Lower leg skin (tissue), 3 donors: ENCODE measurements around the gene SYDE1.
"Not testable (repeated sequence)": the region's sequence is repeated elsewhere in the genome, so short reads cannot be mapped to it uniquely, and the experiment has no call there.

Source experiments
- POLR2A ChIP-seq, 2 donors: fragments of 450-650 bp; IDR thresholded peaks; one replicate each; pipeline ENCODE4 v1.6.1; 2016 to 2017; ENCODE audit warnings: antibody characterized with exemption in 2 of 2, mild to moderate bottlenecking in 1 of 2, moderate library complexity in 1 of 2
- TF ChIP-seq, protein P1 (sequence below), 3 donors: fragments of 450-650 bp; IDR thresholded peaks; one replicate each; pipeline ENCODE4 v1.5.1; 2016; ENCODE audit warnings: antibody characterized with exemption in 3 of 3, mild to moderate bottlenecking in 3 of 3, moderate library complexity in 2 of 3

- TF ChIP-seq, protein P1, sequence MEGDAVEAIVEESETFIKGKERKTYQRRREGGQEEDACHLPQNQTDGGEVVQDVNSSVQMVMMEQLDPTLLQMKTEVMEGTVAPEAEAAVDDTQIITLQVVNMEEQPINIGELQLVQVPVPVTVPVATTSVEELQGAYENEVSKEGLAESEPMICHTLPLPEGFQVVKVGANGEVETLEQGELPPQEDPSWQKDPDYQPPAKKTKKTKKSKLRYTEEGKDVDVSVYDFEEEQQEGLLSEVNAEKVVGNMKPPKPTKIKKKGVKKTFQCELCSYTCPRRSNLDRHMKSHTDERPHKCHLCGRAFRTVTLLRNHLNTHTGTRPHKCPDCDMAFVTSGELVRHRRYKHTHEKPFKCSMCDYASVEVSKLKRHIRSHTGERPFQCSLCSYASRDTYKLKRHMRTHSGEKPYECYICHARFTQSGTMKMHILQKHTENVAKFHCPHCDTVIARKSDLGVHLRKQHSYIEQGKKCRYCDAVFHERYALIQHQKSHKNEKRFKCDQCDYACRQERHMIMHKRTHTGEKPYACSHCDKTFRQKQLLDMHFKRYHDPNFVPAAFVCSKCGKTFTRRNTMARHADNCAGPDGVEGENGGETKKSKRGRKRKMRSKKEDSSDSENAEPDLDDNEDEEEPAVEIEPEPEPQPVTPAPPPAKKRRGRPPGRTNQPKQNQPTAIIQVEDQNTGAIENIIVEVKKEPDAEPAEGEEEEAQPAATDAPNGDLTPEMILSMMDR (IDR thresholded peaks at IDR 0.05): not testable (repeated sequence)
- not testable (repeated sequence) for TF ChIP-seq POLR2A (IDR thresholded peaks at IDR 0.05)
Observed at GRCh38 chr19:15097980-15098379, 9.2 kb upstream of the SYDE1 start.
